ENCODE measurements around the gene SLC6A13. TPM values are rescaled to one million over a fixed set of nuclear protein-coding genes. Genes with fewer than 3 reads are reported as not detected.
"Not testable (repeated sequence)": the region's sequence is repeated elsewhere in the genome, so short reads cannot be mapped to it uniquely, and the experiment has no call there.

The SLC6A13 gene
- polyA plus RNA-seq, 1 donor (not counting 4 experiments of a cell fraction or from before 2014, with no cell fraction given) = 0.33 TPM

DNA sequence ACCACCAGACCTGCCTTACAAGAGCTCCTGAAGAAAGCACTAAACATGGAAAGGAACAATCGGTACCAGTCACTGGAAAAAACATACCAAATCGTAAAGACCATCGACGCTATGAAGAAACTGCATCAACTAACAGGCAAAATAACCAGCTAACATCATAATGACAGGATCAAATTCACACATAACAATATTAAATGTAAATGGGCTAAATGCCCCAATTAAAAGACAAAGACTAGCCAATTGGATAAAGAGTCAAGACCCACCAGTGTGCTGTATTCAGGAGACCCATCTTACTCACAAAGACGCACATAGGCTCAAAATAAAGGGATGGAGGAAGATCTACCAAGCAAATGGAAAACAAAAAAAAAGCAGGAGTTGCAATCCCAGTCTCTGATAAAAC, 36.9 kb upstream of the SLC6A13 start:
- H3K27ac ChIP-seq (ENCODE audit: control insufficient read depth, insufficient read depth, low read length); H3K9me3 ChIP-seq (ENCODE audit: control insufficient read depth, low read depth, low read length); H3K9me1 ChIP-seq (ENCODE audit: control insufficient read depth, extremely low read depth, insufficient read depth, low read length); H3K27me3 ChIP-seq (ENCODE audit: control insufficient read depth, extremely low read depth, insufficient read depth, low read length); H4K20me1 ChIP-seq (ENCODE audit: control insufficient read depth, extremely low read depth, insufficient read depth, low read length); DNase-seq (ENCODE audit: low read depth, low spot score); H3K79me2 ChIP-seq (ENCODE audit: control insufficient read depth, insufficient read depth, low read length); FAIRE-seq; H3K4me2 ChIP-seq (ENCODE audit: control insufficient read depth, extremely low read depth, insufficient read depth, low read depth, low read length); H2AFZ ChIP-seq (ENCODE audit: control insufficient read depth, low read length); H3K36me3 ChIP-seq (ENCODE audit: control insufficient read depth in 2 of 2, extremely low read depth in 1 of 2, insufficient read depth in 2 of 2, low read length in 2 of 2); H3K4me1 ChIP-seq (ENCODE audit: control insufficient read depth, extremely low read depth, insufficient read depth, low read length); dilution Hi-C loops (cut with MboI; ENCODE audit: extremely low pct_ligation_motif_present, low sequenced_read_pairs); H3K9ac ChIP-seq (ENCODE audit: control insufficient read depth, extremely low read depth, insufficient read depth, low read length); H3K4me3 ChIP-seq (ENCODE audit: control insufficient read depth in 2 of 3, extremely low read depth in 1 of 3, insufficient read depth in 2 of 3, low read depth in 1 of 3, low read length in 3 of 3): not testable (repeated sequence)

DNA sequence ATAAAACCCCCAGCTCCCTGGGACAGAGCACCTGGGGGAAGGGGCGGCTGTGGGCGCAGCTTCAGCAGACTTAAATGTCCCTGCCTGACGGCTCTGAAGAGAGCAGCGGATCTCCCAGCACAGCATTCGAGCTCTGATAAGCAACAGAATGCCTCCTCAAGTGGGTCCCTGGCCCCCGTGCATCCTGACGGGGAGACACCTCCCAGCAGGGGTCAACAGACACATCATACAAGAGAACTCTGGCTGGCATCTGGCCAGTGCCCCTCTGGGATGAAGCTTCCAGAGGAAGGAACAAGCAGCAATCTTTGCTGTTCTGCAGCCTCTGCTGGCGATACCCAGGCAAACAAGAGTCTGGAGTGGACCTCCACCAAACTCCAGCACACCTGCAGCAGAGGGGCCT, 35.4 kb upstream of the SLC6A13 start:
- H3K36me3 ChIP-seq (ENCODE audit: control insufficient read depth in 2 of 2, extremely low read depth in 1 of 2, insufficient read depth in 2 of 2, low read length in 2 of 2); H3K27me3 ChIP-seq (ENCODE audit: control insufficient read depth, extremely low read depth, insufficient read depth, low read length); H3K4me1 ChIP-seq (ENCODE audit: control insufficient read depth, extremely low read depth, insufficient read depth, low read length); H4K20me1 ChIP-seq (ENCODE audit: control insufficient read depth, extremely low read depth, insufficient read depth, low read length); dilution Hi-C loops (cut with MboI; ENCODE audit: extremely low pct_ligation_motif_present, low sequenced_read_pairs); FAIRE-seq; H2AFZ ChIP-seq (ENCODE audit: control insufficient read depth, low read length); H3K9ac ChIP-seq (ENCODE audit: control insufficient read depth, extremely low read depth, insufficient read depth, low read length); DNase-seq (ENCODE audit: low read depth, low spot score); H3K4me2 ChIP-seq (ENCODE audit: control insufficient read depth, extremely low read depth, insufficient read depth, low read depth, low read length); H3K9me3 ChIP-seq (ENCODE audit: control insufficient read depth, low read depth, low read length); H3K4me3 ChIP-seq (ENCODE audit: control insufficient read depth in 2 of 3, extremely low read depth in 1 of 3, insufficient read depth in 2 of 3, low read depth in 1 of 3, low read length in 3 of 3); H3K27ac ChIP-seq (ENCODE audit: control insufficient read depth, insufficient read depth, low read length); H3K79me2 ChIP-seq (ENCODE audit: control insufficient read depth, insufficient read depth, low read length); H3K9me1 ChIP-seq (ENCODE audit: control insufficient read depth, extremely low read depth, insufficient read depth, low read length): not testable (repeated sequence)

DNA sequence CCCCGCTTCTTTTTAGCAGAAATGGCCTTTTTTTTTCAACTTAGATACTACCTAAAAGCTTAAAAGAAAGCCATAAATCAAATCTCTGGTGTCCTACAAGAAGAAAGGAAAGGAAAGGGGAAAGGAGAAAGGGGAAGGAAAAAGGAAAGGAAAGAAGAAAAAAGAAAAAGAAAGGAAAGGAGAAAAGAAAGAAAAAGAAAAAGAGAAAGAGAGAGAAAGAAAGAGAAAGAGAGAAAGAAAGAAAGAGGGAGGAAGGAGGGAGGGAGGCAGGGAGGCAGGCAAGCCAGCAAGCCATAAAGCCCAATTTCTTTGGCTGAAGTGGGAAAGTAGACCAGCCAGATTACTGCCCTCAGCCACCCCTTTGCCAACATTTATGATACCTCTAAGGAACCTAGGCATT, 32.5 kb upstream of the SLC6A13 start:
- FAIRE-seq = no peak
- H3K9me3 ChIP-seq (ENCODE audit: control insufficient read depth, low read depth, low read length) = no peaks in the 10 kb centered on the region
- no peaks in the 10 kb centered on the region for H3K79me2 ChIP-seq (ENCODE audit: control insufficient read depth, insufficient read depth, low read length)
- H3K4me3 ChIP-seq (ENCODE audit: control insufficient read depth in 2 of 3, extremely low read depth in 1 of 3, insufficient read depth in 2 of 3, low read depth in 1 of 3, low read length in 3 of 3) = no peak overlapping the region
- no peak overlapping the region for H3K4me2 ChIP-seq (ENCODE audit: control insufficient read depth, extremely low read depth, insufficient read depth, low read depth, low read length)
- no peak for DNase-seq (ENCODE audit: low read depth, low spot score)
- no peak overlapping the region for H3K27ac ChIP-seq (ENCODE audit: control insufficient read depth, insufficient read depth, low read length)
- no peaks in the 10 kb centered on the region for H3K27me3 ChIP-seq (ENCODE audit: control insufficient read depth, extremely low read depth, insufficient read depth, low read length)
- TF ChIP-seq EZH2 (IDR thresholded peaks at IDR 0.05; ENCODE audit: low read length) = no peak
- TF ChIP-seq, protein P1, sequence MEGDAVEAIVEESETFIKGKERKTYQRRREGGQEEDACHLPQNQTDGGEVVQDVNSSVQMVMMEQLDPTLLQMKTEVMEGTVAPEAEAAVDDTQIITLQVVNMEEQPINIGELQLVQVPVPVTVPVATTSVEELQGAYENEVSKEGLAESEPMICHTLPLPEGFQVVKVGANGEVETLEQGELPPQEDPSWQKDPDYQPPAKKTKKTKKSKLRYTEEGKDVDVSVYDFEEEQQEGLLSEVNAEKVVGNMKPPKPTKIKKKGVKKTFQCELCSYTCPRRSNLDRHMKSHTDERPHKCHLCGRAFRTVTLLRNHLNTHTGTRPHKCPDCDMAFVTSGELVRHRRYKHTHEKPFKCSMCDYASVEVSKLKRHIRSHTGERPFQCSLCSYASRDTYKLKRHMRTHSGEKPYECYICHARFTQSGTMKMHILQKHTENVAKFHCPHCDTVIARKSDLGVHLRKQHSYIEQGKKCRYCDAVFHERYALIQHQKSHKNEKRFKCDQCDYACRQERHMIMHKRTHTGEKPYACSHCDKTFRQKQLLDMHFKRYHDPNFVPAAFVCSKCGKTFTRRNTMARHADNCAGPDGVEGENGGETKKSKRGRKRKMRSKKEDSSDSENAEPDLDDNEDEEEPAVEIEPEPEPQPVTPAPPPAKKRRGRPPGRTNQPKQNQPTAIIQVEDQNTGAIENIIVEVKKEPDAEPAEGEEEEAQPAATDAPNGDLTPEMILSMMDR (optimal IDR thresholded peaks at IDR 0.05 in 1 of 3, IDR thresholded peaks at IDR 0.05 in 1 of 3, conservative IDR thresholded peaks at IDR 0.05 in 1 of 3; ENCODE audit: extremely low read depth in 1 of 3, insufficient read depth in 2 of 3, low read length in 3 of 3) = no peak
- dilution Hi-C loops (cut with MboI; ENCODE audit: extremely low pct_ligation_motif_present, low sequenced_read_pairs) = no loop called here
- H3K9me1 ChIP-seq (ENCODE audit: control insufficient read depth, extremely low read depth, insufficient read depth, low read length) = no peaks in the 10 kb centered on the region
- no peak overlapping the region for H3K9ac ChIP-seq (ENCODE audit: control insufficient read depth, extremely low read depth, insufficient read depth, low read length)
- no peaks in the 10 kb centered on the region for H3K4me1 ChIP-seq (ENCODE audit: control insufficient read depth, extremely low read depth, insufficient read depth, low read length)
- H2AFZ ChIP-seq (ENCODE audit: control insufficient read depth, low read length) = no peak overlapping the region
- no peaks in the 10 kb centered on the region for H4K20me1 ChIP-seq (ENCODE audit: control insufficient read depth, extremely low read depth, insufficient read depth, low read length)
- H3K36me3 ChIP-seq (ENCODE audit: control insufficient read depth in 2 of 2, extremely low read depth in 1 of 2, insufficient read depth in 2 of 2, low read length in 2 of 2) = peaks cover 7 to 11% of the 10 kb centered on the region in 2 experiments

Data from keratinocyte (primary cell).